Measurements from ENCODE around the gene ANKRD24. TPM values are rescaled to one million over a fixed set of nuclear protein-coding genes. Genes with fewer than 3 reads are reported as not detected.
A peak's percentile ranks its signal among the peaks of the same experiment; 100 is the strongest.

The ANKRD24 gene
- total and polyA plus RNA-seq, 2 of the 13 experiments (the other 11 are each of a cell fraction or from before 2014, with no cell fraction given): 0.13 to 0.24 TPM

GRCh38 chr19:4172861-4173473 is 9.5 kb upstream of the ANKRD24 start (continued):
- TF ChIP-seq DPF2 (CRISPR knock-in tag; IDR thresholded peaks at IDR 0.05; ENCODE audit: borderline replicate concordance, low read depth) (no peak), ZNF274 (CRISPR knock-in tag; IDR thresholded peaks at IDR 0.05) (no peak), ZNF605 (CRISPR knock-in tag; IDR thresholded peaks at IDR 0.05) (0 out of 2 replicates have a peak, but pooled peaks have one; percentile 43), ZKSCAN1 (IDR thresholded peaks at IDR 0.05; ENCODE audit: low read length) (no peak), ZFAT (CRISPR knock-in tag; conservative IDR thresholded peaks at IDR 0.05) (no peak), KDM5A (IDR thresholded peaks at IDR 0.05; ENCODE audit: borderline replicate concordance, low read length) (no peak), HIC2 (CRISPR knock-in tag; IDR thresholded peaks at IDR 0.05; ENCODE audit: low read depth) (no peak), ZMYM2 (CRISPR knock-in tag; IDR thresholded peaks at IDR 0.05) (no peak), ESRRA (CRISPR knock-in tag; IDR thresholded peaks at IDR 0.05; ENCODE audit: low read depth) (no peak), MYNN (CRISPR knock-in tag; IDR thresholded peaks at IDR 0.05; ENCODE audit: low read depth) (no peak), PLSCR1 (CRISPR knock-in tag; IDR thresholded peaks at IDR 0.05; ENCODE audit: borderline replicate concordance) (no peak), ZNF512 (CRISPR knock-in tag; IDR thresholded peaks at IDR 0.05) (no peak), GMEB2 (CRISPR knock-in tag; IDR thresholded peaks at IDR 0.05; ENCODE audit: low read depth) (no peak), U2AF2 (IDR thresholded peaks at IDR 0.05; ENCODE audit: low read depth, low read length) (no peak), ZFP37 (CRISPR knock-in tag; IDR thresholded peaks at IDR 0.05; ENCODE audit: borderline replicate concordance) (peak; percentile 82; the same call in 1 of the 2 replicates), ZNF607 (CRISPR knock-in tag; IDR thresholded peaks at IDR 0.05; ENCODE audit: borderline replicate concordance) (peak; percentile 86), HOXA3 (CRISPR knock-in tag; IDR thresholded peaks at IDR 0.05) (peak; percentile 24; the same call in 1 of the 2 replicates), ZFP91 (CRISPR knock-in tag; IDR thresholded peaks at IDR 0.05; ENCODE audit: borderline replicate concordance) (peak; percentile 31; the same call in 1 of the 2 replicates), MXI1 (IDR thresholded peaks at IDR 0.05; ENCODE audit: borderline replicate concordance, low read depth, low read length) (peak; percentile 69; the same call in 1 of the 3 replicates), CC2D1A (CRISPR knock-in tag; IDR thresholded peaks at IDR 0.05) (no peak)
